22Rv1 (cell line): Measurements from ENCODE around the gene RRAS2.

Experiments used
- ZFX ChIP-seq: fragments of 450-650 bp; IDR thresholded peaks from 2 replicates; pipeline ENCODE4 v1.6.1; 2017; ENCODE audit warnings: antibody characterized with exemption, borderline replicate concordance
- TF ChIP-seq, protein P1 (sequence below): fragments of 450-650 bp; IDR thresholded peaks from 2 replicates; pipeline ENCODE4 v1.5.1; 2017; ENCODE audit warnings: mild to moderate bottlenecking

GRCh38 chr11:14234446-14234845, 124.5 kb downstream of the RRAS2 start:
- no peak for TF ChIP-seq ZFX
- TF ChIP-seq, protein P1, sequence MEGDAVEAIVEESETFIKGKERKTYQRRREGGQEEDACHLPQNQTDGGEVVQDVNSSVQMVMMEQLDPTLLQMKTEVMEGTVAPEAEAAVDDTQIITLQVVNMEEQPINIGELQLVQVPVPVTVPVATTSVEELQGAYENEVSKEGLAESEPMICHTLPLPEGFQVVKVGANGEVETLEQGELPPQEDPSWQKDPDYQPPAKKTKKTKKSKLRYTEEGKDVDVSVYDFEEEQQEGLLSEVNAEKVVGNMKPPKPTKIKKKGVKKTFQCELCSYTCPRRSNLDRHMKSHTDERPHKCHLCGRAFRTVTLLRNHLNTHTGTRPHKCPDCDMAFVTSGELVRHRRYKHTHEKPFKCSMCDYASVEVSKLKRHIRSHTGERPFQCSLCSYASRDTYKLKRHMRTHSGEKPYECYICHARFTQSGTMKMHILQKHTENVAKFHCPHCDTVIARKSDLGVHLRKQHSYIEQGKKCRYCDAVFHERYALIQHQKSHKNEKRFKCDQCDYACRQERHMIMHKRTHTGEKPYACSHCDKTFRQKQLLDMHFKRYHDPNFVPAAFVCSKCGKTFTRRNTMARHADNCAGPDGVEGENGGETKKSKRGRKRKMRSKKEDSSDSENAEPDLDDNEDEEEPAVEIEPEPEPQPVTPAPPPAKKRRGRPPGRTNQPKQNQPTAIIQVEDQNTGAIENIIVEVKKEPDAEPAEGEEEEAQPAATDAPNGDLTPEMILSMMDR = no peak
